Skeletal muscle cell (primary cell): ENCODE results near the gene ZAP70.
"Not testable (repeated sequence)": the region's sequence is repeated elsewhere in the genome, so short reads cannot be mapped to it uniquely, and the experiment has no call there.

Experiments used
- DNase-seq: peaks from one replicate; pipeline ENCODE4 v3.0.0-alpha.2; 2010; ENCODE audit warnings: low read depth
- H3K4me3 ChIP-seq: 2 replicates; pipeline ENCODE4 v1.5.1; 2011; ENCODE audit warnings: low read depth, mild to moderate bottlenecking, control low read depth, low read length, moderate library complexity

The ZAP70 gene

DNA sequence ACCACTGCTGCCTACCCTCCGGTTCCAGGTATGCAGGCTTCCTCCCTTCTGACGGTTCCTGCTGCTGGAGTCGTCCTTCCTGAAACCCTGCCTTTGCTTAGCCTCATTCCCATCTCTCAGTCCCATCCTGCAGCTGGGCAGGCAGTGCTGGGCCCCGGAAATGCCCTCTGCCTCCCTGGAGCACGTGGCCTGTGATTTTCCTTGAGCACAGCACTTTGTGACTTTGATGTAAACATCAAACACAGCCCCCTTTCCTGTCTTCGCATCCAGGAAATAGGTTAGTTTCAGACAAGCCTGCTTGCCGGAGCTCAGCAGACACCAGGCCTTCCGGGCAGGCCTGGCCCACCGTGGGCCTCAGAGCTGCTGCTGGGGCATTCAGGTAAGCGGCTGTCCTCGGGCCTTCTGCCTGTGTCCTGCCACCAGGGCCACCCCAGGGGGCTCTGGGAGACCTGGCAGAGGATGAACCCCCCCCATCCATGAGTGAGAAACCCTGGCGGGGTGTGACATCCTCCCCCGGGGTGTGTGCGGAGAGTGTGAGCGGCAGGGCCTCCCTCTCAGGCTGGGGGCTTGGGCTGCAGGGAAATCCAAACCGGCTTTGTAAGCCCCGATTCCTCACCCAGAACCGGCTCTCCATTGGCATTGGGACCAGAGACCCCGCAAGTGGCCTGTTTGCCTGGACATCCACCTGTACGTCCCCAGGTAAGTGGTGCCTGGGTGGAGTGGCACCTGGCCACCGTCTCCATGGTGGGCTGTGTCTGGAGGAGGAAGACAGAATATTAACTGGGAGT is at the start of gene ZAP70:
Gene ZAP70 (plus strand): TSS at position 281 of the 788 bp plus-strand sequence. CDS start 10,461 bp downstream, outside the sequence.
- DNase-seq: no peak
- H3K4me3 ChIP-seq: no peak within 1 kb of the TSS

DNA sequence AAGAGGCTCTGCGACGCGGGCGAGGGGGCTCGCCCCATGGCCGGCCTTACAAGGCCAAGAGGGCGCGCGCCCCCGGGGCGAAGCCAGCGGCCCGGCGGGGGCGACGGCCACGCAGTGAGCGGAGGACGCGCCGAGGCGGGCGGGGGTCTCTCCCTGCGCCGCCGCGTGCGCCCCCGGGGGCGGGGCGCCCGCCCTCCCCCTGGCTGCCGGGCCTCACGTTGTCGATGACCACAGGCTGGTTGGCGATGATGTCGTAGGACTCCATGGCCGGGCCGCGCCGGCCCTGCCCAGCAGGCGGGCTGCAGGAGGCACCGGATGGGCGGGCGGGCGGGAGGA is 49.8 kb upstream of the ZAP70 start:
- DNase-seq: no peak
- peak overlapping the region; percentile 75 for H3K4me3 ChIP-seq

DNA sequence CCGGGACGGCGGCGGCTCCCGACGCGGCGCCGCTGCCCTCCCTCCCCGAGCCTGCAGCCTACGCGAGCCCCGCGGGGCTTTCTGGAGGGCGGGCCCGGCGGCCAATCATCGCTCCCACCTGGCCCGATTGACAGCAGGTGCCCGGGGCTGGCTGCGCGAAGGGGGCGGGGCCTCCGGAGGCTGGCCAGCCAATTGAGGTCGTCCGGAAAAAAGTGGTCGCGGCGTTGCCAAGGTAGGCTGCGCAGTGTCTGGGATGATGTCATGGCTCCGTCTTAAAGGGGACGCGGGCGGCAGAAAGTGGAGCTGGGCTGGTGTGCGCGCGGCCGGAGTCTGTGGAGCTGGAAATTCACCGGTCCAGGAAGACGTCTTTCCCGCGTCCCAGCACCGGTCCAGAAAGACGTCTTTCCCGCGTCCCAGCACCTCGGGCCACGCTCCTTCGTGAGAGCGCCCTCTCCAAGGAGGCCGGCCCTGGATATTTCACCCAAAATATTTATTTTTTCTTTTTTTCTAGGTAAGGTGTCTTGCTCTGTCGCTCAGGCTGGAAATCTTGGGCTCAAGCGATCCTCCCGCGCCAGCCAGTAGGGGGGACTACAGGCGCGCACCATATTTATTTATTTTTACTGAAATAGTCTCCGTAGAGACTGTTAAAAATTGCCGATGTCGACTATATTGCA is 49.3 kb upstream of the ZAP70 start, which contains the start of gene ACTR1B:
Gene ACTR1B (minus strand): TSS at position 83 of the 674 bp plus-strand sequence. CDS start 154 bp downstream, outside the sequence.
- peak; percentile 95 for DNase-seq
- peak within 1 kb of the TSS; percentile 75 for H3K4me3 ChIP-seq

DNA sequence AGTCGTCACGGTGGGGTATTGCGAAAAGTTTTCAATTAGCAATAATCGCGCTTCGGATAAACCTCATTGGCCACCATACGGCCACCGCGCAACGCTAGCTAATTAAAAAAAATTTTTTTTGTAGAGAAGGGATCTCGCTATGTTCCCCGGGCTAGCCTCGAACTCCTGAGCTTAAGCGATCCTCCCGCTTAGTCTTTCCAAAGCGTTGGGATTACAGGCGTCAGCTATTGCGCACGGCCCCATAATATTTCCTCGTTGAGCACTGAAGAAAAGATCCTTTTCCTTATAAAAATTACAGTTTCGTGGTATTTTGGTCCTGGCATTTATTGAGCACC is 48.8 kb upstream of the ZAP70 start:
- DNase-seq: no peak
- H3K4me3 ChIP-seq: peak overlapping the region; percentile 75

DNA sequence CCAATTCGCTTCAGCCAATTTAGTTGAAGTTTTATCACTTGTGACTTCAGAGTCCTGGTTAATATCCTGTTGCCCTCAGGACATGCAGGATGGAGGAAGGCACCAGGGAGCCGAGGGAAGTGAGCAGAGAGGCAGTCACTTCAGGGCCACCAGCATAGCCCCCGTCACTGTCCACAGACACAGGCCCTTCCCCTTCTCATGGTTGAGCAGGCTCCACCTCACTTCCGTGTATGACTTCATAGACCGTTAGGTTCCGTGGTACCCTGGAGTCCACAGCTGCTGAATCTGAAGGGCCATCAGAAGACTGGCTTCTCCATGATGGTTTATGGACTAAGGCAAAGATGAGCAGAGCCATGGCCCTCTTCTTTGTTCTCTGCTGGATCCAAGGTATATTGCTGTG is 43.9 kb upstream of the ZAP70 start, which contains the start of gene C2orf92:
Gene C2orf92 (plus strand): TSS at position 266 of the 400 bp plus-strand sequence. CDS start 76 bp downstream, at position 342.
- no peak for DNase-seq
- H3K4me3 ChIP-seq: no peak within 1 kb of the TSS

DNA sequence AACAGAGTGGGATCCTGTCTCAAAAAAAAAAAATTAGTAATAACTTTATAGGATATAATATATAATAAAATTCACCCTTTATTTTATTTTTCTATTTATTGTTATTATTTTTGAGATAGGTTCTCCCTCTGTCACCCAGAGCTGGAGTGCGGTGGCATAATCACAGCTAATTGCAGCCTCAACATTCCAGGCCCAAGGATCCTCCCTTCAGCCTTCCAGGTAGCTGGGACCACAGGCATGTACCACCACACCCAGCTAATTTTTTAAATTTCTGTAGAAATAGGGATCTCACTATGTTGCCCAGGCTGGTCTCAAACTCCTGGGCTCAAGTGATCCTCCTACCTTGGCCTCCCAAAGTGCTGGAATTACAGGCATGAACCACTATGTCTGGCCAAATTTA is 42.9 kb upstream of the ZAP70 start:
- DNase-seq: no peak
- no peak overlapping the region for H3K4me3 ChIP-seq

DNA sequence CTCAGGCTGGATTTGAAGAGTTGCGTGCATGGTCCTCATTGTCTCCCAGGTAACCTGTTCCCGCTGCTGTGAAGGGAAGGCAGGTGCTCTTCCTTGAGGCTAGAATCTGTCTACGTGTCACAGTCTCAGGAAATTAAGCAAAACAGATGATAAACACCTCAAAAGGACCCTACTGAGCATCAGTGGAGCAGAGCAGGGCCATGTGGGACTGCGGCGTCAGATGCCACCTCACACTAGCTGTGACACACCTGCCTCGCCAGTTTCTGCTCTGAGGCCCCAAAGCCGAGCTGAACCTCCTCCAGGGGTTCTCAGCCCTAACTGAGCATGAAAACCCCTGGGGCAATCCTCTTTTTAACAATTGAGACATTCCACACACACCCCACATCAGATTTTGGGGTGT is 41.9 kb upstream of the ZAP70 start:
- H3K4me3 ChIP-seq: no peak overlapping the region

DNA sequence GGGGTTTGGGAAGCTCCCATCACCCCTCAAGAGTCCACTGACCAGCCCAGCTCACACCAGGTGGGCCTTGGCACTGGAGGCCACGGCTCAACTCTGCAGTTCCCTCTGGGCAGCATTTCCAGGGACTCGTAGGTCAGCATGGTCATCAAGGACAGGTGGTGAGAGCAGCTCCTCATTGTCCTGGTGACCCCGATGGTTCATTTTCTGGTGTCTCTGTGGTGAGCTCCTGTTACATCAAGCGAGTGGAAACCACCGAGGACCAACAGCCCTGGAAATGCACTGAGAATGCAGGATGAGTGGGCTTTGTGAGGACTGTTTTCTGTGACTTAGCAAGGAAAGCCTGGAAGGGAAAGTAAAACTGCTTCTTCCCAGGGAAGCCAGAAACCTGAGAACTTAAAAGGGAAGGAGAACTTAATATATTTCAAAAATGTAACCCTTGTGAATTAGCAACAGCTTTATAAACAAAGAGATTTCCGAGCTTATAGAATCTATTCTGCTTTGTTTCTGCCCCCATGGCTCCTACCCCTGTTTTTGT is 40.7 kb upstream of the ZAP70 start:
- H3K4me3 ChIP-seq, DNase-seq: not testable (repeated sequence)

More for the DNA sequence above, 41.9 kb upstream of the ZAP70 start:
- no peak for DNase-seq

DNA sequence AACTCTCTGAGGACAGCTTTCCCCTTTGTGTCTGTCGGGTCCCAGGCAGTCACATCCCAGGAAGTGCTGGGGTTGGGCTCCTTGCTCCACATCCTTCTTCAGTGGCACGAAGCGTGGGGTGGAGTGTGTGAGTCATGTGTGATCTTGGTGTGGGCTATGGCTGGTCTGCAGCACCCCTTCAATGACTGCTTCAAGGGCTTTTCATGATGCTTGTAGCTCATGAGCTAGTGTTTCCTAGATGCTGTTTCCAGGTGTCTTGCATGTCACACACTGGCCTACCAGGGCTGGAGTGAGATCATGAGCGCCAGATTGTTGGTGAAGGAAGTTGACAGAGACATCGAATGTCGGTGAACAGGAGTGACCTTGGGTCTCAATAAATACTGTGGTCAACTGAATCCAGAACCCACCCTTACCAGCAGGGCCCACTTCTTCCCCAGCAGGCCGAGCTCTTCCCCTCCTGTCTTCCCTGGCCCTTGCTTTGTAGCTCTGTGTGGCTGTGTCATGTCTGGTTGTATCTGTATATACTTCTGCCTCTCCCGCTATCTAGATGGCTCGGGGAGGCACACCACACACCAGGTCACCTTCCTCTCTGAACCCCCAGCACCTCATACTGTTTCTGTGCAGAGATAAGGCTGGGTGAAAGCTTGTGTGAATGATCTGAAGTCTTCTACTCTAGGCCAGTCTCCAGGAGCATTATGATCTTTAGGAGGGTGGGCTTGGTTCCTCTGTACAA is 40.0 kb upstream of the ZAP70 start:
- no peak overlapping the region for H3K4me3 ChIP-seq
- no peak for DNase-seq

DNA sequence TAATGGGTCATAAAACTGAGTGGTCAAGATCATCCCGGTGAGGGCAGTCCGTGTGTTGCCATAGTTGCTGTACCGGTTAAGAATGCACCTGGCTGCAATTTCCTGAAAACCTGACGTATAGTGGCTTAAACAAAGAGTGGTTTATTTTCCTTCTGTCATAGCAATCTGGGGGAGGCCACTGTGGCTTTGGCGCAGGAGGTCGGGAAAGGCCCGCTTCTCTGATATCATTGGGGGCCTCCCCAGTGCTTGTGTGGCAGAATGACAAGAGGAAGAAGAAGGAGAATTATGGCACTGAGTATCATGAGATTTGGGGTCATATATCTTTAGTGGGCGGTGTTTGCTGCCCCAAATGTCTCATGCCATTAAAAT is 39.5 kb upstream of the ZAP70 start:
- H3K4me3 ChIP-seq: no peak overlapping the region
- no peak for DNase-seq

DNA sequence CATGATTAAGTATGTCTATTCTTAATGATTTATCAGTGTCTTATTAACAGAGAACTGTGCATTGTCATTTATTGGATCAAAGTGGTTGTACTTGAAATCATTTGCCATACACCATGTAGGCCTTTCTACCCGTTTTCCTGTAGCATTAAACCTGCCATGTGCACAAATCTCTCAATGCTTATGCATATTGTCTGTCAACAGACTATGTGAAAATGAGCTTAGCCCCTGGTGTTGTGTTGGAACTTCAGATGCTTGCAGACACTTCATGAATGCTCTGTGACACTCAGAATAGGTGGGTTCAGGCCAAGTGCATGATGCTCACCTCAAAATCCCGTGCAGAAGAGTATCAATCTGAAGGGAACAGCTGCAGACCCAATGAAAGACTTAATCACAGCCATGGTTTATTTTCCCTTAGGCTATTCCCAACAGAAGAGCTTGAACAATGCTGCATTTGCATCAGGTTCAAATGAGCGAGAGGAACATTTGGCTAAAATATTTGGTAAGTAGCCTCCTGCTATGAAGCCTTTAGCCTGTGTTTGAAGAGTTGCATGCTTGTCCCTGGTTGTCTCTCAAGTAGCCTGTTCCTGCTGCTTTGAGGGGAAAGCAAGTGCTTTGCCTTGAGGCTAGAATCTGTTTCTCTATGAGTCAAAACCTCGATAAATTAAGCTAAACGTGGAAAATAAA is 37.8 kb upstream of the ZAP70 start:
- DNase-seq: no peak
- H3K4me3 ChIP-seq: no peak overlapping the region

DNA sequence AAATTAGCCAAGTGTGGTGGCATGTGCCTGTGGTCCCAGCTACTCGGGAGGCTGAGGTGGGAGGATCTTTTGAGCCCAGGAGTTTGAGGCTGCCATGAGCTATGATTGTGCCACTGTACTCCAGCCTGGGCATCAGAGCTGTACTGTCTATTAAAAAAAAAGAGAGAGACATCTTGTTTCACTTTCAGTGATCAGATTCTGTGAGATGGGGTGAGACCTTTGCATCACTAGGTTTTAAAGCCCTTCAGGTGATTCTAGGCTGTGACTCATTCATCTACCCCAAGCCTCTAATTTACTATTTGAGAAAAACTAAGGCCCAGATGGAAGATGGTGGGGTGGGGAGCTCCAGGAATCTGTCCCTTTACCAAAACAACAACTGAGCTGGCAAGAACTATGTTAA is 36.8 kb upstream of the ZAP70 start:
- H3K4me3 ChIP-seq: no peak overlapping the region

DNA sequence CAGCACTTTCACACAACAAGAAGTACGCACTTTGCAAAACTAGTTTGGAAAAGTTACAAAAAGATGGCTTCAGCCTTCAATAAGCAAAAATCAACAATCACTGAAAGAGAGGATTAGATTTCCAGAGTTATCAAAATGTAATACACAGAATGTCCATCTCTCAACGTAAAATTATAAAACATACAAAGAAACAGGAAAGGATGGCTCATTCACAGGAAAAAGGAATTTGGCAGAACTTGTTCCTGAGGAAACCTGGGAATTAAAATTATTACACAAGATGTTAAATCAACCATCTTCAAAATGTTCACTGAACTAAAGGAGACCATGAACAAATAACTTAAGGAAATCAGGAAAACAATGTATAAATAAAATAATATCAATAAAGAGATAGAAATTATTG is 35.9 kb upstream of the ZAP70 start:
- no peak overlapping the region for H3K4me3 ChIP-seq
- DNase-seq: no peak

More for the DNA sequence above, 36.8 kb upstream of the ZAP70 start:
- no peak for DNase-seq

DNA sequence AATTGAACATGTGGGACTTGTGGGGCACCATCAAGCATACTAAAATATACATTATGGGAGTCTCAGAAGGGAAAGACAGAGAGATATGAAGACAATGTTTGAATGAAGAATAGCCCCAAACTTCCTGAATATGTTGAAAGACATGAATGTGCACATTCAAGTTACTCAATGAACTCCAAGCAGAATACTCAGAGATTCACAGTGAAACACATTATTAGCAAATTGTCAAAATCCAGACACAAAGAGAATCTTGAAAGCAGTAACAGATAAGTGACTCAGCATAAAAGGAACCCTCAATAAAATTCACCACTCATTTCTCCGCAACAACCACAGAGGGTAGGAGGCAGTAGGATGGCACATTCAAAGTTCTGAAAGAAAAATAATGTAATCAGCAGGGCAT is 35.1 kb upstream of the ZAP70 start:
- DNase-seq: no peak

DNA sequence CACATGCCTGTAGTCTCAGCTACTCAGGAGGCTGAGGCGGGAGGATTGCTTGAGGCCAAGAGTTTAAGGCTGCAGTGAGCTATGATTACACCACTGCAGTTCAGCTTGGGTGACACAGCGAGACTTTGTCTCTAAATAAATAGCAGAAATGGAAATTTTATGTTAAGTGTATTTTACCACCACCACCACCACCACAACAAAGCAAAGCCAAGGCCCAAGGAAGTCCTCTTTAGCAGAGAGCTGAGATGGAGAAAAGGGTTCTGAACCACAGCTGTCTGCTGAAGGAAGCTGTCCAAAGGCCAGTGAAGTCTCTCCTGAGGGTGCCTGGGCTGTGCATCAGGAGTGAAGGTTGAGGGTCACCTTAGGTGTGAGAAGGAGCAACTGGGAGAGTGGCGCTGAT is 26.1 kb upstream of the ZAP70 start:
- not testable (repeated sequence) for H3K4me3 ChIP-seq, DNase-seq

More for the DNA sequence above, 35.1 kb upstream of the ZAP70 start:
- no peak overlapping the region for H3K4me3 ChIP-seq

DNA sequence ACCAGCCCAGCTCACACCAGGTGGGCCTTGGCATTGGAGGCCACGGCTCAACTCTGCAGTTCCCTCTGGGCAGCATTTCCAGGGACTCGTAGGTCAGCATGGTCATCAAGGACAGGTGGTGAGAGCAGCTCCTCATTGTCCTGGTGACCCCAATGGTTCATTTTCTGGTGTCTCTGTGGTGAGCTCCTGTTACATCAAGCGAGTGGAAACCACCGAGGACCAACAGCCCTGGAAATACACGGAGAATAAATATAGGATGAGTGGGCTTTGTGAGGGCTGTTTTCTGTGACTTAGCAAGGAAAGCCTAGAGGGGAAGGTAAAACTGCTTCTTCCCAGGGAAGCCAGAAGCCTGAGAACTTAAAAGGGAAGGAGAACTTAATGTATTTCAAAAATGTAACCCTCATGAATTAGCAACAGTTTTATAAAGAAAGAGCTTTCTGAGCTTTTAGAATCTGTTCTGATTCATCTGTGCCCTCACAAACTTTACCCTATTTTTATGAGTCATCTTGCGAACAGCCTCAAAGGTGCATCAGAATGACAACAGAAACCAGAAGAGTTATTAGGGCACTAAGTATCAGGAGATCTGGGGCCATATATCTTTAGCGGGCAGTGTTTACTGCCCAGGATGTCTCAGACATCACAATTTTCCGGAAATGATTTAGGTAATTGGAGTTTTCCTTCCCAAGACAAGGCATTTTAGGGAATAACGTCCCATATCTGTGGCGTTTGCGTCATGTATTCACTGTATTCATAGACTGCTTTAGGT is 25.1 kb upstream of the ZAP70 start:
- DNase-seq: no peak
- H3K4me3 ChIP-seq: no peak overlapping the region

DNA sequence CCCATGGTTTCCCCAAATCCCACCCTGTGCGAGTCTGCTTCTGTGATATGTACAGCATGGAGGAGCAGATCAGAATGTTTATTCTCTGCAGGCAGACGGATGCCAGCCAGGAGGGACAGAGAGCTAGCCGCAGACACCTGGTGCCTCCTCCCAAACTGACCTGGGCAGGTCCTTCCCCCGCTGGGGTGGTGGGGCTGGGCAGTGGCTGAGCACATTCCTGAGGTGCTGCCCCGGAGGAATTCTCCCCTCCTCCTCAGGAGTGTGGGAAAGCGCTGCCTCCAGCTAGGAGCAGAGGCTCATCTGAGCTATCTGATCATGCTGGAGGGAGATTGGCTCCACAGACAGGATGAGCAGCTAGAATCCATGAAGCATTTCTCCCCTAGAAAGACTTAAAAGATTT is 22.2 kb upstream of the ZAP70 start:
- H3K4me3 ChIP-seq: no peak overlapping the region
- no peak for DNase-seq

DNA sequence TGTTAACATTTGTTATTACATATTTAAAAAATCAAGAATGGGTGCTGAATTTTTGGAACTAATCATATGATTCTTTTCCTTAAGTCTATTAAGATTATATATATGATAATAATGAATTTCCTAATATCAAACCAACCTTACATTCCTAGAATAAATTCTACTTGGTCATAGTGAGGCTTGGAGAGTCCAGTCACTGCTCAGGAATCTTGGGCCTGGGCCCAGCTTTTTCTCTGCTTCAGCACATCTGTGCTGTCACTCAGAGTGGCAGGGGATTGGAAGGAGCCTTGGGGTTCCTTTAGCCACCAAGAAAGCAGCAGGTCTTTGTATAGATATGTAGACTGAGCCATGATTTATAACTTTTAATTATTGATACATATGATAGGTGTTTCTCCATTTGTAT is 19.9 kb upstream of the ZAP70 start:
- H3K4me3 ChIP-seq: no peak overlapping the region
- no peak for DNase-seq

DNA sequence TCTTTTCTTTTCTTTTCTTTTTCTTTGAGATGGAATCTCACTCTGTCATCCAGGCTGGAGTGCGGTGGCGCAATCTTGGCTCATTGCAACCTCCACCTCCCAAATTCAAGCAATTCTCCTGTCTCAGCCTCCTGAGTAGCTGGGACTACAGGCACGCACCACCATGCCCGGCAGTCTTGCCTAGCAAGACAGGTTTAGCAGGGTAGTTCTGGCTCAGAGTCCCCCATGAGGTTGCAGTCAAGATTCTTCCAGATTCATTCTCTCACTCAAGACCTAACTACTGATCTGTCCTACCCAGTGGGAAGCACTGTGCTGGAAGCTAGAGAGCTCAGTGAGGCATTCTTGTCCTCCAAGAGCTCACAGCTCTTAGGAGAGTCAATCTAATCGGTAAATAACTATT is 17.6 kb upstream of the ZAP70 start:
- DNase-seq: no peak
- no peak overlapping the region for H3K4me3 ChIP-seq
